ENCODE measurements around the gene CBFA2T3. TPM values are rescaled to one million over a fixed set of nuclear protein-coding genes. Genes with fewer than 3 reads are reported as not detected.

The CBFA2T3 gene
- total and polyA plus RNA-seq, 2 of the 13 experiments (the other 11 are each of a cell fraction or from before 2014, with no cell fraction given), result 0.05 TPM; not detected in 1

DNA sequence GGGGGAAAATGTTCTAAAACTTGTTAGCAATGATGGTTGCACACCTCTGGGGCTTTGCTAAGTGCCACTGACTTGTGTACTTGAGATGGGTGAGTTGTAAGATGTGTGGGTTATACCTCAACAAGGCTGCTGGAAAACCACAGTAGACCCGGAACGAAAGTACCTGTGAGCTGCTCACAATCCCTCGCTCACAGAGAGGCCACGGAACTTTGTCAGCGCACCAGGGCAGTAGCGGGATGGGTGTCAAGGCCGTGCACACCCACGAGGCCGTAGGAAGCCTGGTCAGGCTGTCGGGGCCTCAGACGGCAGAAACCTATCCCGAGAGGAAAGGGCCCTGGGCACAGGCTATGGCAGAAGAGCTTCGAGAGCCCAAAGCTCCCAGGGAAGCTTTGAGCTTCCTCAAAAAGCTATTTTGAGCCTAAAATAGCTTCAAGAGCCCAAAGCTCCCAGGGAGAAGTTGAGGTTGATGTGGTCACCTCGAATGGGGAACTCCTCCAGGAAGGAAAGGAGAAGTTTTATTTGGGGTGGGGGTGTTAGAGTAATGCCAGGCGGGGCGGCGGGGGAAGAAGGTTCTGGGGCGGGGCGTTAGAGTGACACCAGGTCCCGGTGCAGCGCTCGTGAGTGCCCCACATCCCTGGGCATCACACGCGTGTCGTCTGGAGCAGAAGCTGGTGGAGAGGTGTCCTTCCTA is 19.0 kb downstream of the CBFA2T3 start:
- H3K79me2 ChIP-seq (ENCODE audit: insufficient read depth, low read length), result no peaks in the 10 kb centered on the region
- H2AFZ ChIP-seq (ENCODE audit: low read length), result no peak overlapping the region
- in situ Hi-C loops (cut with HindIII; ENCODE audit: extremely low pct_ligation_motif_present, low pct_unique_long_range_greater_than_20kb) (no loop called here), intact Hi-C loops (cut with micrococcal nuclease; ENCODE audit: unreplicated experiment) (no loop called here)
- H3K4me3 ChIP-seq (replicated peaks in 1 of 3; ENCODE audit: insufficient read depth in 1 of 3, low read depth in 2 of 3, low read length in 3 of 3), result no peak overlapping the region
- POLR2A ChIA-PET, result no interaction called here
- no peaks in the 10 kb centered on the region for H3K4me1 ChIP-seq (ENCODE audit: insufficient read depth, low read length)
- FAIRE-seq, result no peak
- CTCF ChIA-PET (ENCODE audit: low intra/inter-chr PET ratio, low total read pairs), result no interaction called here
- H3K27me3 ChIP-seq (ENCODE audit: control insufficient read depth in 1 of 2, insufficient read depth in 2 of 2, low read length in 2 of 2), result peaks cover 35 to 73% of the 10 kb centered on the region in 2 experiments
- H3K36me3 ChIP-seq (replicated peaks in 1 of 2; ENCODE audit: control insufficient read depth in 1 of 2, insufficient read depth in 2 of 2, low read length in 2 of 2), result no peaks in the 10 kb centered on the region
- H3K9me3 ChIP-seq (ENCODE audit: low read length), result no peaks in the 10 kb centered on the region
- H3K27ac ChIP-seq (ENCODE audit: extremely low read length, insufficient read depth, low read length), result no peak overlapping the region
- BruUV-seq (replicated peaks), result no TSS peak
- 23% methylated on average over 21 of the region's 25 CpGs for WGBS (ENCODE audit: low lambda C conversion rate)
- no peaks in the 10 kb centered on the region for H4K20me1 ChIP-seq (ENCODE audit: insufficient read depth, low read length)
- H3K9ac ChIP-seq (ENCODE audit: insufficient read depth, low read depth, low read length), result no peak overlapping the region
- no peak for ATAC-seq
- TF ChIP-seq, protein P1, sequence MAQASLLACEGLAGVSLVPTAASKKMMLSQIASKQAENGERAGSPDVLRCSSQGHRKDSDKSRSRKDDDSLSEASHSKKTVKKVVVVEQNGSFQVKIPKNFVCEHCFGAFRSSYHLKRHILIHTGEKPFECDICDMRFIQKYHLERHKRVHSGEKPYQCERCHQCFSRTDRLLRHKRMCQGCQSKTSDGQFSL (CRISPR knock-in tag; IDR thresholded peaks at IDR 0.05), result no peak
- TF ChIP-seq NCOA5 (CRISPR knock-in tag; IDR thresholded peaks at IDR 0.05), result no peak
- no peak for TF ChIP-seq KMT2A (CRISPR knock-in tag; IDR thresholded peaks at IDR 0.05)
- no peak for TF ChIP-seq FOSL2 (CRISPR knock-in tag; IDR thresholded peaks at IDR 0.05)
- no peak for TF ChIP-seq YEATS2 (CRISPR knock-in tag; IDR thresholded peaks at IDR 0.05; ENCODE audit: borderline replicate concordance)
- no peak for TF ChIP-seq RFX5 (IDR thresholded peaks at IDR 0.05; ENCODE audit: low read depth, low read length)
- TF ChIP-seq KLF11 (CRISPR knock-in tag; IDR thresholded peaks at IDR 0.05), result no peak
- DNase-seq (ENCODE audit: low spot score), result no peak
- H3K4me2 ChIP-seq (ENCODE audit: low read depth, low read length), result no peak overlapping the region

DNA sequence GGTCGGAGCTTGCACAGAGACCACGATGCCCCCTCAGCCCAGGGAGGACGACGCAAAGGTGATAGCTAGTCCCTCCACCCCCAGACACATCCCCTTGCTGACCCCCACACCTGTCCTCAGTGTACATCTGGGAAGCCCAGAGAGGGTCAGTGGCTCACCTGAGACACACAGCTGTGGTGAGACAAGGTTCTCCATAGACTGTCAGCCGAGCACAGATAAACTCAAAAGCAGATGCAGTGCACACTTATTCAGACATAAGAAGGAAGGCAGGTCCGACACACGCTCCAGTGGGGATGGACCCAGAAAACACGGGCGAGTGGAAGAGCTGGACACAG is 19.6 kb downstream of the CBFA2T3 start:
- POLR2A ChIA-PET, result no interaction called here
- no TSS peak for BruUV-seq (replicated peaks)
- no peak overlapping the region for H3K4me3 ChIP-seq (replicated peaks in 1 of 3; ENCODE audit: insufficient read depth in 1 of 3, low read depth in 2 of 3, low read length in 3 of 3)
- no peak overlapping the region for H2AFZ ChIP-seq (ENCODE audit: low read length)
- intact Hi-C loops (cut with micrococcal nuclease; ENCODE audit: unreplicated experiment), result no loop called here
- CTCF ChIA-PET (ENCODE audit: low intra/inter-chr PET ratio, low total read pairs), result no interaction called here
- H3K9ac ChIP-seq (ENCODE audit: insufficient read depth, low read depth, low read length), result no peak overlapping the region
- peaks cover 32 to 73% of the 10 kb centered on the region in 2 experiments; a peak in 4 of 5 replicates for H3K27me3 ChIP-seq (ENCODE audit: control insufficient read depth in 1 of 2, insufficient read depth in 2 of 2, low read length in 2 of 2)
- no peaks in the 10 kb centered on the region for H4K20me1 ChIP-seq (ENCODE audit: insufficient read depth, low read length)
- no peaks in the 10 kb centered on the region for H3K36me3 ChIP-seq (replicated peaks in 1 of 2; ENCODE audit: control insufficient read depth in 1 of 2, insufficient read depth in 2 of 2, low read length in 2 of 2)
- ATAC-seq (no peak), FAIRE-seq (no peak), DNase-seq (ENCODE audit: low spot score) (no peak)
- in situ Hi-C loops (cut with HindIII; ENCODE audit: extremely low pct_ligation_motif_present, low pct_unique_long_range_greater_than_20kb), result no loop called here
- 2% methylated on average over 9 of the region's 9 CpGs for WGBS (ENCODE audit: low lambda C conversion rate)
- H3K4me1 ChIP-seq (ENCODE audit: insufficient read depth, low read length), result no peaks in the 10 kb centered on the region
- no peaks in the 10 kb centered on the region for H3K9me3 ChIP-seq (ENCODE audit: low read length)
- no peak overlapping the region for H3K4me2 ChIP-seq (ENCODE audit: low read depth, low read length)
- no peaks in the 10 kb centered on the region for H3K79me2 ChIP-seq (ENCODE audit: insufficient read depth, low read length)
- no peak overlapping the region for H3K27ac ChIP-seq (ENCODE audit: extremely low read length, insufficient read depth, low read length)
- TF ChIP-seq MIXL1 (CRISPR knock-in tag; IDR thresholded peaks at IDR 0.05) (no peak), ZNF382 (CRISPR knock-in tag; IDR thresholded peaks at IDR 0.05; ENCODE audit: borderline replicate concordance) (no peak), RAD21 (CRISPR knock-in tag; IDR thresholded peaks at IDR 0.05) (no peak), ZNF879 (CRISPR knock-in tag; IDR thresholded peaks at IDR 0.05) (no peak), TSC22D2 (CRISPR knock-in tag; IDR thresholded peaks at IDR 0.05; ENCODE audit: borderline replicate concordance) (no peak), SP2 (CRISPR knock-in tag; IDR thresholded peaks at IDR 0.05) (no peak), DMAP1 (CRISPR knock-in tag; IDR thresholded peaks at IDR 0.05) (no peak), TBX2 (CRISPR knock-in tag; IDR thresholded peaks at IDR 0.05; ENCODE audit: borderline replicate concordance) (no peak)
- TF ChIP-seq, protein P2, sequence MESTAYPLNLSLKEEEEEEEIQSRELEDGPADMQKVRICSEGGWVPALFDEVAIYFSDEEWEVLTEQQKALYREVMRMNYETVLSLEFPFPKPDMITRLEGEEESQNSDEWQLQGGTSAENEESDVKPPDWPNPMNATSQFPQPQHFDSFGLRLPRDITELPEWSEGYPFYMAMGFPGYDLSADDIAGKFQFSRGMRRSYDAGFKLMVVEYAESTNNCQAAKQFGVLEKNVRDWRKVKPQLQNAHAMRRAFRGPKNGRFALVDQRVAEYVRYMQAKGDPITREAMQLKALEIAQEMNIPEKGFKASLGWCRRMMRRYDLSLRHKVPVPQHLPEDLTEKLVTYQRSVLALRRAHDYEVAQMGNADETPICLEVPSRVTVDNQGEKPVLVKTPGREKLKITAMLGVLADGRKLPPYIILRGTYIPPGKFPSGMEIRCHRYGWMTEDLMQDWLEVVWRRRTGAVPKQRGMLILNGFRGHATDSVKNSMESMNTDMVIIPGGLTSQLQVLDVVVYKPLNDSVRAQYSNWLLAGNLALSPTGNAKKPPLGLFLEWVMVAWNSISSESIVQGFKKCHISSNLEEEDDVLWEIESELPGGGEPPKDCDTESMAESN (CRISPR knock-in tag; conservative IDR thresholded peaks at IDR 0.05), result no peak
- TF ChIP-seq, protein P3, sequence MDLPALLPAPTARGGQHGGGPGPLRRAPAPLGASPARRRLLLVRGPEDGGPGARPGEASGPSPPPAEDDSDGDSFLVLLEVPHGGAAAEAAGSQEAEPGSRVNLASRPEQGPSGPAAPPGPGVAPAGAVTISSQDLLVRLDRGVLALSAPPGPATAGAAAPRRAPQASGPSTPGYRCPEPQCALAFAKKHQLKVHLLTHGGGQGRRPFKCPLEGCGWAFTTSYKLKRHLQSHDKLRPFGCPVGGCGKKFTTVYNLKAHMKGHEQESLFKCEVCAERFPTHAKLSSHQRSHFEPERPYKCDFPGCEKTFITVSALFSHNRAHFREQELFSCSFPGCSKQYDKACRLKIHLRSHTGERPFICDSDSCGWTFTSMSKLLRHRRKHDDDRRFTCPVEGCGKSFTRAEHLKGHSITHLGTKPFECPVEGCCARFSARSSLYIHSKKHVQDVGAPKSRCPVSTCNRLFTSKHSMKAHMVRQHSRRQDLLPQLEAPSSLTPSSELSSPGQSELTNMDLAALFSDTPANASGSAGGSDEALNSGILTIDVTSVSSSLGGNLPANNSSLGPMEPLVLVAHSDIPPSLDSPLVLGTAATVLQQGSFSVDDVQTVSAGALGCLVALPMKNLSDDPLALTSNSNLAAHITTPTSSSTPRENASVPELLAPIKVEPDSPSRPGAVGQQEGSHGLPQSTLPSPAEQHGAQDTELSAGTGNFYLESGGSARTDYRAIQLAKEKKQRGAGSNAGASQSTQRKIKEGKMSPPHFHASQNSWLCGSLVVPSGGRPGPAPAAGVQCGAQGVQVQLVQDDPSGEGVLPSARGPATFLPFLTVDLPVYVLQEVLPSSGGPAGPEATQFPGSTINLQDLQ (CRISPR knock-in tag; IDR thresholded peaks at IDR 0.05), result no peak

All from HepG2 (cell line).